Lung microvascular endothelial cell (primary cell): ENCODE data around the gene ZNF99. TPM values are rescaled to one million over a fixed set of nuclear protein-coding genes. Genes with fewer than 3 reads are reported as not detected.
"Not testable (repeated sequence)": the region's sequence is repeated elsewhere in the genome, so short reads cannot be mapped to it uniquely, and the experiment has no call there.

Source experiments
- DNase-seq, 2 donors: peaks; one replicate each; pipeline versions ENCODE4 v3.0.0 to v3.0.0-alpha.2; 2010; ENCODE audit warnings: low read depth in 2 of 2
- total RNA-seq: library from RNA; depleted of rRNA; stranded (reverse); fragments of >200 nt; gene quantifications from 2 replicates; pipeline ENCODE4 v1.2.1, GENCODE V29; 2014

ZNF99 gene
- not detected in 2 replicates for total RNA-seq

DNA sequence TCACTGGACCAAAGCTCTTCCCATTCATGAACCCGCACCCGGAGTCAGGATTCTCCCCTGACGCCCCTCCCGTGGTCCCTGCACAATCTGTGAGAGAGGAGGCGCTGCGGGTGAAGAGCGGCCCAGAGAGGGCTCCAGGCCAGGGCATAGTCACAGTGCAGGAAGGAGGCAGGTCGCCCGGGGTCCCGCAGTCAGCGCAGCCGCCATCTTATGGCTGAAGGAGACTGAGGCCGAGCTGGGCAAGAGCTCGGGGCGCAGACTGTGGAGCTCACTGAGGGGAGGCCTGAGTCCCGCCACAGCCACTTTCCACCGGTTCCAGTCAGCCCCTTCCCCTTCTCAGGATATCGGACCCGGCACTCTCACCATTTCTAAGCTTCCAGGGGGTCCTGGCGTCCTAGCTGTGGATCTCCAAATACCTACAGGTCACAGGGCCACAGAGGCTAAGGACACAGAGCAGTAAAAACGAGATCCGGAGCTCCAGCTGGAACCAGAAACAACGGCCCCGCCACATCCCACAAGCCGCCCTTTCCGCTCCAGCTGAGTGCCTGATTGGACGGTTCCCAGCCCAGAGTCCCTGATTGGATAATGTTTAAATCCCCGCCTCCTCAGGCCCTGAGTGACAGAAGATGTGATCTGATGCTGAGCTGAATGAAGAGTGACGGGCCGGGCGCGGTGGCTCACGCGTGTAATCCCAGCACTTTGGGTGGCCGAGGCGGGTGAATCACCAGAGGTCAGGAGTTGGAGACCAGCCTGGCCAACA is at the start of gene ZNF99:
Gene ZNF99 (minus strand): TSS at position 501 of the 760 bp plus-strand sequence. CDS start 135 bp downstream, at position 366.
- DNase-seq, result no peak

DNA sequence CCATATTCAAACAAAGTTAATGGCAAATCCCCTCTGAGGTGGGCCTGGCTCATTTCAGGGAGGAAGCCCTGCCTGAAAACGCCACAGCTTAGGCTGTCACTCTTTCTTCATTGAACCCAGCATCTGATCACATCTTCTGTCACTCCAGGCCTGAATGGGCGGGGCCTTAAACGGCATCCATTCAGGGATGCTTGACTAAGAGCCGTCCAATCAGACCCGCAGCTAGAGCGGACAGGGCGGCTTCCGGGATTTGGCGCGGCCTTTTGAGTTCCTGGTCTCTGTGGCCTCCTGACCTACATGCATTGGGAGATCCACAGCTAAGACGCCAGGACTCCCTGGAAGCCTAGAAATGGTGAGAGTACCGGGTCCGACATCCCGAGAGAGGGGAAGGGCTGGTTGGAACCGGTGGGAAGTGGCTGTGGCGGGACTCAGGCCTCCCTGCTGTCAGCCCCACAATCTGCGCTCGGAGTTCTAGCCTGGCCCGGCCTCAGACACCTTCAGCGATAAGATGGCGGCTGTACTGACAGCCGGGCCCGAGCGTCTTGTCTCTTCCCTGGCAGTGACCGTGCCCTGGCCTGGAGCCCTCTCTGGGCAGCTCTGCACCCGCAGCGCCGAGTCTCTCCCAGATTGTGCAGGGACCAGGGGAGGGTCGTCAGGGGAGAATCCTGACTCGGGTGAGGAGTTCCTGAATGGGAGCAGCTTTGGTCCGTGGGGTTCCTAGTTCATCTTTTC is 48.2 kb upstream of the ZNF99 start, which contains the start of gene ZNF723:
Gene ZNF723 (plus strand): TSS at position 261 of the 732 bp plus-strand sequence. CDS start 89 bp downstream, at position 350.
- no peak for DNase-seq

DNA sequence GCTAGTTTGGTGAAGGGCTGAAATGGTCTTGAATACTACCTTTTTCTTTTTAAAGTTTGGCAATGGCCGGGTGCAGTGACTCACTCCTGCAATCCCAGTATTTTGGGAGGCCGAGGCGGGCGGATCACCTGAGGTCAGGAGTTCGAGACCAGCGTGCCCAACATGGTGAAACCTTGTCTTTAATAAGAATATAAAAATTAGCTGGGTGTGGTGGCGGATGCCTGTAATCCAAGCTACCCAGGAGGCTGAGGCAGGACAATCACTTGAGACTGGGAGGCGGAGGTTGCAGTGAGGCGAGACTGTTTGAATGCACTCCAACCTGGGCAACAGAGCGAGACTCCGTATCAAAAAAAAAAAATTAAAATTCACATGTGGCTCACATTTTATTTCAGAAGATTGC is 47.3 kb upstream of the ZNF99 start:
- no peak for DNase-seq

DNA sequence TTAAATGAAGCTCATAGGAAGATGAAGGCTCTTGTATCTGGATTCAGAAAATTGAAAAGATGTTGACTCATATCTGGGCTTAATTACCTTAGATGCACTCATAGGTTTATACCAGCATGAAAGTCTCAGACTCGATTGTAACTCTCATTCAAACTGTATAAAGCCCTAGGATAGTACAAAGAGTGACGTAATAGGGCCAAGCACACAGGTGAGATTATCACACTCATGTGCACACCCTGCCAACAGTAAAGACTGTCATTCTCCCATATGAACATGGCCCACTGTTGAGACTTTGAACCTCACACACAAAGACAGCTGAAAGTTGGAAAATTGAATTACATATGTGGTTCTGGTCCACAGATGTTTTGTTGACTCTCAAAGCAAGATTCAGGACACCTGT is 30.2 kb upstream of the ZNF99 start:
- DNase-seq, result no peak

DNA sequence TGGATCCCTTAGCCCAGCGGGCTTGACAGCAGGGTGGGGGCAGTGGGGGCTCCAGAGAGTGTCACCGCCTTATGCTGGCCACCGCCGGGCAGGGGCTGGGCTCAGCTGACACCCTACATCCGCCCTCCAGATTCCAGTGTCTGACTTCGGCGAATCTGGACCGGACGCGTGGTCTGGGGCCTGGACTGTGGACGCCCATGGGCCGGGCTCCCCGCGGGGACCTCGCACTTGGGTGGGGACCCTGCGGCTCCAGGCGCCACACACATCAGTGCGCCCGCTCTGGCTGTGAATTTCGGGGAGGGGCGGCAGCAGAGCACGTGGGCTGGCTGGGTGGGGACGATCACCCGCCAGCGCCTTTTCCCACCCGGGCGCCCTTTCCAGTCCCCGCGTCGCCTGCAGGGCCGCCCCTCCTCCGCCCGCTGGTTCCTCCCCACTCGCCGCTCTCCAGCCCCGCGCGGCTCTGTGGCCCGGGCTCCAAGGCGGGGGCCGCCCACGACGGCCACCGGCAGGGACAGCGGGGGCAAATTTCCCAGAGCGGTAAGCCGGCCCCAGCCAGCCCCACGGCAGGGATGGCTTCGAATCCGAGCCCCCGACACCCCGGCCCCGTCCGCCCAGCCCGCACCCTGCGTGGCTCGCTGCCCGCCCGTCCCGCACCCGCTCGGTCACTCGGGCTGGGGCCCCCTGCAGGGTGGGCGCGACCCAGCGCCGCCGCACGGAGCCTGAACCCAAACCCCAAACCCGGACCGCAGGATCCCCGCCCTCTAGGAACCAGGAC is 23.3 kb upstream of the ZNF99 start:
- DNase-seq, result no peak

DNA sequence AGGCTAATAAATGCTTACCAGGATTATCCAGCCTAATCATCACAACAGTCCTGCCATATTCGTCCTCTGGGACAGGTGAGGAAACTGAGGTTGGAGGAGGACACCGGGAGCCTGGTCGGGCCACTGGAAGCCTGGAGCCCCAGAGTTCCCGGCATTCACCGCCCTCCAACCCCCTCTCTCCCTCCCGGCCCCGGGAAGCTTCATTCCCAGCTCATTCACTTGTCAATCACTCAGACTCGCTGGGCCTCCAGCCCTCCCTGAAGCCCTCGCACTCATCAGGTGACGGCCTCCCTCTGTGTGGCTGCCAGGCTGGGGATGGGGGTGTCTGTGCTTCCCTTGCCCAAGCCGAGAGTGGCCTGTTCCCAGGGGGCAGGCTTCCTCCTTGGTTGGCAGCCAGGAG is 22.5 kb upstream of the ZNF99 start:
- no peak for DNase-seq

DNA sequence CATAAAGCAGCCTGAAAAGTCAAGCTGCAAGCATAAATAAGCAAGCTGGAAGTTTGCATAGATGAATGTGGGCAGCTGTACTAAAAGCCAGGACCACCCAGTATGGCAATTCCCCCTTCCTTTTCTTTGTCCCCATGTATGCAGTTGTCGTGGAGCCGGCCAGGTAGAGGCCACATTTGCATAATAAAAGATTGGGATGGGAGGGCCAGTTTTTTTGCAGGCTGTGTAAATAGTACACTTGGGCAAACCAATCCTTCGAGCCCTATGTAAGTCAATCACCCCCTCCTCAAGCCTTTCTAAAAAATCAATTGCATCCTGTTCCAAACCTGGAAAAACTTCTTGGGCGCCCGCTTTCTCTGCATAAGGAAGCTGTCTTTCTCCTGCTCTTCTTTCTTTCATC is 13.1 kb upstream of the ZNF99 start:
- no peak for DNase-seq

DNA sequence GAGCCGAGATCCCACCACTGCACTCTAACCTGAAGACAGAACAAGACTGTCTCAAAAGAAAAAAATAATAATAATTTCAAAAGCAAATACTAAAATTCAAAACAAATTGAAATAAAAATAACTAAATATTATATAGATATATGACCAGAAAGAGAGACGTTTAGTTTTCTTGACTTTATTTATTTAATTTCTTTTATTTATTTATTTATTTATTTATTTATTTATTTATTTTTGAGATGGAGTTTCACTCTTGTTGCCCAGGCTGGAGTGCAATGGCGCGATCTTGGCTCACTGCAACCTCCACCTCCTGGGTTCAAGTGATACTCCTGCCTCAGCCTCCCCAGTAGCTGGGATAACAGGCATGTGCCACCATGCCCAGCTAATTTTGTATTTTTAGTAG is 8.9 kb upstream of the ZNF99 start:
- not testable (repeated sequence) for DNase-seq

DNA sequence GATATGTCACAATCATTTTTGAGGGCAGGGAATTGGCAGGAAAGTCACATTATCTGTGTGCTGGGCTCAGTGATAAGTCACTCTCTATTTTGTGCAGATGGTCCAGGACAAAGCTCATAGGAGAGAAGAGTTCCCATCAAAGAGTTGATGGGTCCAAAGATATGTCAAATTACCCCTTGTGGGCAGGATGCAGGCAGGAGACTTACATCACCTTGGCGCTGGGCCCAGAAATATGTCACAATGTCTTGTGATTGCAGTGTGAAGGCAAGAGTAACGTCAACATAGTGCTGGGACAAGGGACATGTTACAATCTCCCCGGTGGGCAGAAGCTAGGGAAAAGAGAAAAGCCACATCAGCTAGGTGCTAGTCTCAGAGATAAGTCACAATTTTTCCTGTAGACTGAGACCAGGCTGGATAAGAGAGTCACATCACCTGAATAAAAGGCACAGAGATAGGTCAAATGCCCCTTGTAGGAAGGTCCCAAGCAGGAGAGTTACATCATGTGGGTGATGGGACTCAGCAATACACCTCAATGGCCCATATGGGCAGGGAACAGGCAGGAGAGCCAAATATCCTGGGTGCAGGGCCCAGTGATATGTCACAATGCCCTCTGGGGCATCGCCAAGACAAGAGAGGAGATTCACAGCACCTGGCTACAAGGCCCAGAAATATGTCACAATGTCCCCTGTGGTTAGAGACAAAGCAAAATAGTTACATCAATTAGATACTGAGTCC is 47.9 kb downstream of the ZNF99 start:
- no peak for DNase-seq

DNA sequence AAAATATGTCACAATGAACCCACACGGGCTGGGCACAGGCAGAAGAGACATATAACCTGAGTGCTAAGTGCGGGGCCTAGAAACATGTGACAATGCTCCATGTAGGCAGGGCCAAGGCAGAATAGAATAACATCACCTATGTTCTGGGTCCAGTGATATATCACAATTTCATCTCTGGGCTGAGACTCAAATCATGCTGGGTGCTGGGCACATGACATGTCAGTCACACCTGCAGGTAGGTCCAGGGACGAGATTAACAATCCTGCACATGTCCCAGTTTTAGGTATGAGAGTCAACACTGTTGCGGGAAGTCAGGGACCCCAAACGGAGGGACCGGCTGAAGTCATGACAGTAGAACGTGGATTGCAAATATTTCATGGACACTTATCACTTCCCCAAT is 50.3 kb downstream of the ZNF99 start:
- DNase-seq, result no peak

DNA sequence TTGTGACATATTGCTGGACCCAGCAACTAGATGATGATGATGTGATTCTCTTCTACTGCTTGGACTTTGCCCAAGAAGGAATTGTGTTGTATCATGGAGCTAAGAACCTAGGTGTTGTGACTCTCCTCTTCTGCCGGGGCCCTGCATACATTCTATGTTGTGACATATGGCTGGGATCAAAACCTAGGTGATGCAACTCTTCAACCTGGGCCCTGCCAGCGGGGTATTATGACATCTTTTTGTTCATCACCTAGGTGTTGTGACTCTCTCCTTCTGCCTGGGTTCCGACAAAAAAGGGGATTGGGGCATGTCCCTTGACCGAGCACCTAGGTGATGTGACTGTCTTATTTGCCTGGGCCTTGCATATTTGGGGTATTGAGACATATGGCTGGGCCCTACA is 55.7 kb downstream of the ZNF99 start:
- not testable (repeated sequence) for DNase-seq

DNA sequence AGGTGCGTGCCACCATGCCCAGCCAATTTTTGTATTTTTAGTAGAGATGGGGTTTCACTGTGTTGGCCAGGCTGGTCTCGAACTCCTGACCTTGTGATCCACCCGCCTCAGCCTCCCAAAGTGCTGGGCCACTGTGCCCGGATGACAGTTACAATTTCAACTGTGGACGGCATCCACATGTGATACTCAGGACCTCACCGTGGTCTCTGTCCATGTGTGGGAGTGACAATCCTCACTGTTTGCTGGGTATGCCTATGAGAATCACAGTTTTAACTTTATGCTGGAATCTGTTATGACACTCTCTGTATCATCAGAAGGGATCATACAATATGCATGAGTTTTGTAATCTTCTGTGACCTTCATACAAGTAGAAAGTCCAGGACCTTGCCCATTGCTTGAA is 62.4 kb downstream of the ZNF99 start:
- DNase-seq, result not testable (repeated sequence)

DNA sequence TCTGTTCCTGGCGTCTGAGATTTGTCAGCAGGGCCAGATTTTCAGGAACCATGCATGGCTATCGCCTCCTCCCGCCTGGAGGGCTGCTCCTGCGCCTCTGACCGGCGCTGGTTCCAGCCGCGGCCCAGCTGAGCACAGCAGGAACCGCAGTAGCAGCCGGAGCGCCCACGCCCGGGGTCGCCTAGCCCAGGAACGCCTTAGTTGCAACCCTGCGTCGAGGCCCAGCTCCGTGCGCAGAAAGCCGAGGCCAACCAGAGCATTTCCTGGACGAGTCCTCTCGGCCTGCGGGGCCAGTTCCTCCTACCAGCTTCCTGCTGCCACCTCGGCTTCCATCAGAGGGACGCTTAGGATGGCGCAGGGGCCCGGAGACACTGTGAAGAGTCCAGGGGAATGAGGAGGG is 75.0 kb downstream of the ZNF99 start:
- DNase-seq, result no peak

DNA sequence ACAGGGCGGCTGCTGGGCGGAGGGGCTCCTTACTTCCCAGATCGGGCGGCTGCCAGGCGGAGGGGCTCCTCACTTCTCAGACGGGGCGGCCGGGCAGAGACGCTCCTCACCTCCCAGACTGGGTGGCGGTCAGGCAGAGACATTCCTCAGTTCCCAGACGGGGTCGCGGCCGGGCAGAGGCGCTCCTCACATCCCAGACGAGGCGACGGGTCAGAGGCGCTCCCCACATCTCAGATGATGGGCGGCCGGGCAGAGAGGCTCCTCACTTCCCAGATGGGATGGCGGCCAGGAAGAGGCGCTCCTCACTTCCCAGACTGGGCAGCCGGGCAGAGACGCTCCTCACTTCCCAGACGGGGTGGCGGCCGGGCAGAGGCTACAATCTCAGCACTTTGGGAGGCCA is 80.9 kb downstream of the ZNF99 start:
- DNase-seq, result not testable (repeated sequence)

DNA sequence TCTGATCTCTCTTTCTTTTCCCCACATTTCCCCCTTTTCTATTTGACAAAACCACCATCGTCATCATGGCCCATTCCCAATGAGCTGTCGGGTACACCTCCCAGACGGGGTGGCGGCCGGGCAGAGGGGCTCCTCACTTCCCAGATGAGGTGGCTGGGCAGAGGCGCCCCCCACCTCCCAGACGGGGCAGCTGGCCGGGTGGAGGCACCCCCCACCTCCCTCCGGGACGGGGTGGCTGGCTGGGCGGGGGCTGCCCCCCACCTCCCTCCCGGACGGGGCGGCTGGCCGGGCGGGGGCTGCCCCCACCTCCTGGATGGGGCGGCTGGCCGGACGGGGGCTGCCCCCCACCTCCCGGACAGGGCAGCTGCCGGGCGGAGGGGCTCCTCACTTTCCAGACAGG is 81.3 kb downstream of the ZNF99 start:
- DNase-seq, result not testable (repeated sequence)

Other genes with a start within 250 kb of the ZNF99 start
- 0.22 and 0.60 TPM in 2 replicates for gene ZNF492, start 149.8 kb downstream of the ZNF99 start, total RNA-seq
- not detected in 2 replicates for gene ZNF723, start 48.1 kb upstream of the ZNF99 start, total RNA-seq
- gene ZNF728, start 219.0 kb upstream of the ZNF99 start, total RNA-seq, result under 0.01 TPM in 1 of 2 replicates, not detected in the other